Colon (tissue), 2 donors: ENCODE measurements around the gene NAV1.
"Not testable (repeated sequence)": the region's sequence is repeated elsewhere in the genome, so short reads cannot be mapped to it uniquely, and the experiment has no call there.

Experiments
- FAIRE-seq: peaks from 2 replicates; lab custom pipeline; 2012; peaks lifted over from hg19 to GRCh38; lab: Jason Lieb, UNC
- donor health status: control.
- donor health status: control.

NAV1 gene

GRCh38 chr1:201538612-201539551 lies at the start of gene NAV1:
Gene NAV1 (plus strand): TSS chr1:201539127. CDS start chr1:201622885, 83,758 bp downstream.
- no peak for FAIRE-seq

DNA sequence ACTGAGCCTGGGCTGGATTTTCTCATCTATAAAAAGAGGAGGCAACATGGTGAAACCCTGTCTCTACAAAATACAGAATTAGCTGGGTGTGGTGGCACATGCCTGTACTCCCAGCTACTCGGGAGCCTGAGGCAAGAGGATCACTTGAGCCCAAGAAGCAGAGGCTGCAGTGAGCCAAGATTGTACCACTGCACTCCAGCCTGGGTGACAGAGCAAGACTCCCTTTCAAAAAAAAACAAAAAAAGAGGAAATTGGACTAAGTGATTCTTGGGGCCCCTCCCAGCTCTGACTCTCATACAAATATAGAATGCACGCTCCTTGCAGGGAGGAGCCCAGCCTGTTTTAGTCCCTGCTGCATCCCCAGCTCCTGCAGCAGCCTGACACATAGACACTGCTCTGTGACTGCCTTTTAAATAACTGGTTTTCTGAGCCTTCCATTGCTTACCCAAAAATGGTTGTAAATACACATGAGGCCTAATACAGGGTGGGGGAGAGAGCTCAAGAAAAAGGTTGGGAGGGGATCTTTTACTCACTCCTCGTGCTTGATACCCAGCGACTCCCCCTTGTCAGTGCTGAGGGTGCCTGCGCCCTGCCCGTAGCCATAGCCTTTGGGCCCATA lies 49.2 kb upstream of the NAV1 start:
- FAIRE-seq = no peak

GRCh38 chr1:201490708-201491131 lies 48.2 kb upstream of the NAV1 start:
- no peak for FAIRE-seq

- FAIRE-seq = no peak
Measured at GRCh38 chr1:201491896-201492511, 46.9 kb upstream of the NAV1 start.

GRCh38 chr1:201493026-201493656 lies 45.8 kb upstream of the NAV1 start:
- not testable (repeated sequence) for FAIRE-seq

- no peak for FAIRE-seq
Measured at GRCh38 chr1:201493757-201494617, 44.9 kb upstream of the NAV1 start.

DNA sequence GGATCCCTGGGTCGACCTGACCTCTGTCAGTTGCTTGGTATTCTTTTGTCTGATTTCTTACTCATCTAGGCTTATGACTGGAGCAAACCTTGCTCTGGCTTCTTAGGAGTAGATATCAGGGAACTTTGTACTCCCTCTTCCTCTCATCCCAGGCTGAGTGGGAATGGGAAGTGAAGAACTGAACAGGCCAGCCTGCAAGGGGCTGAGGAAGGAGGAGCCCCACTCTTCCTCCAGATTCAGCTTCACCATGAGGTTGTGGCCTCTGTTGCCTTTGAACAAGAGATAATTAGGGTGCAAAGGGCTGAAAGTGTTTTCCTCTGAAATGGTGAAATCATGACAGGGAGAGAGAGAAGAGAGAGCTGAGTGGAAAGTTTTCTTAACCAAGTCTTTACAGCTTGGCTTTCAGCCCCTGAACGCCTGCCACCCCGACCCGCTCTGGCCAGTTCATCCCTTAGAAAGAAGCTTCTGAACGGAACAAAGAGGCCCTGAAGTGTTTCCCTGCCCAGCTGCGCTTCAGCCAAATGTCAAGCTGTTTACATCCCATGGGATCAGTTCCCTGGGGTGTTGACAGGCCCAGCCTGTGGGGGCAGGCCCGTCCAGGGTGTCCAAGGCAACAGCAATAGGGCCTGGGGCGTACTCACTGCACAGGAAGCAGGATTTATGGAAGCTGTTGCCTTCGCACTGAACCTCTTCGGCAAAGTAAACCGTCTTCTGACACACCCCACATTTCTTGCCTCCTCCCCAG lies 43.2 kb upstream of the NAV1 start:
- FAIRE-seq = no peak

DNA sequence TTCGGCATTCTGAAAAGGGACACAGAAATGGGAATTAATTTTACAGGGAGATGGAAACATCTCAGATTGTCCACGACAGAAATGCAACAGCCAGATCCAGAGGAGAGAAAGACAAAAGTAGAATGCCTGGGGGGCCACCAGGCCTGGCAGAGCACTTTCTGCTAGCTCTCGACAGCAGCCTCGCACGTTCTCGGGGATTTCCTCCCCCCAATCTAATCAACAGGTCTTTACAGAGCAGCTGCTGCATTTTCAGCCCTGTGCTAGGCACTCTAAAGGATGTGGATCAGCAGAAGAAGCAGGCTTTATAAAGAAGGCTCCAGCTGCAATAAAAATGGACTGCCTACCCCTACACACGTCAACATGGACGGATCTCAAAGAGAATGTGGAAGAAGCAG lies 42.6 kb upstream of the NAV1 start:
- no peak for FAIRE-seq

- no peak for FAIRE-seq
Measured at GRCh38 chr1:201497935-201498509, 40.9 kb upstream of the NAV1 start.

DNA sequence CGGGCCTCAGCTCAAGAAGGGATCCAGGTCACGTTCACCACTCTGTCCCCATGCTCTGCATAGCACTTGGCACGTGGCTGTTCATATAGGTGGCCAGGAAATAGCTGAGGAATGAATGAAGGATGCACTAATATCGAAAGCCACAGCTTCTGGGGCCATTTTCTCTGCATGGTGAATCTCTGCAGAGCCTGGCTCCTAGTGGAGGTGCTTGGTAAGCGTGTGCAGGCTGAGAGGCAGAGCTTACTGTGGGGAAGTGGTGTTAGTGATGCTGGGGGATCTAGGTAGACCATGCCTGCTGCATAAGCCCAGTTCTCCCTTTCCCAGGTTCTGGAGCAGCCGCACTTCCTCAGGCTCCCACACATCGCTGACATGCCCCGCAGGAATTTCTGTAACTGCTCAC lies 40.3 kb upstream of the NAV1 start:
- no peak for FAIRE-seq

GRCh38 chr1:201499191-201499590 lies 39.7 kb upstream of the NAV1 start:
- no peak for FAIRE-seq

DNA sequence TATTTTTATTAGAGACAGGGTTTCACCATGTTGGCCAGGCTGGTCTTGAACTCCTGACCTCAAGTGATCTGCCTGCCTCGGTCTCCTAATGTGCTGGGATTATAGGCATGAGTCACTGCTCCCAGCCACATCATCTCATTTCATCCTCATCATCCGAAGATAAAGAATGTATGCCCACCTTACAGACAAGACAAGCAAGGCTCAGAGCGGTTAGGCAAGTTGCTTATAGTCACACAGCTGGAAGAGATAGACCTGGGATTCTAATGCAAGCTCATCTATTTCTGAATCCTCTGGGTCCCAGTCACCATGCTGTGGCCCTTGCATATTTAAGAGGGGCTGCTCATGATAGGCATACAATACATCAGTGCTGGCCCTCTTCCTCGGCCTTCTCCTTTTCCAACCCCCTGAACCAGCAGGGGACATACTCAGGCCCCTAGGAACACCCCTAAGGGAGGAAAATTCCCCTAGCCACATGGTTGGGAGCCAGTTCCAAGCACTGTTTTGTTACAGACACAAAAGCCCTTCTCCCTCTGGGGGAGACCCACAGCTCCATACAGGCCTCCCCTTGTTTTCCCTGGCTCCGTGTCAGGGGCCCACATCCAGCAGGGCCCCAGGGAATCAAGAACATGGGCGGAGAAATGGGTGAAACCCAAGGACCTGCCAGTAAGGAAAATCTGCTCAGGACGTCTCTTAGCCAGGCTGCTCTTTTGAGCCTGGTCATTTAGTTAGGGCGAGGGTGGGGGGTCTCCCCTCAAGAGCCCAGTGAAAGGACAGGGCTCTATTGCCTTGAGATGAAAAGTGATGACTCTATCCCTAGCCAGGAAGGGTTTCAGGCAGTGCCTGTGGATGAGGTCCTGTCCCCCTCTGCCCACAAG lies 38.9 kb upstream of the NAV1 start:
- no peak for FAIRE-seq

DNA sequence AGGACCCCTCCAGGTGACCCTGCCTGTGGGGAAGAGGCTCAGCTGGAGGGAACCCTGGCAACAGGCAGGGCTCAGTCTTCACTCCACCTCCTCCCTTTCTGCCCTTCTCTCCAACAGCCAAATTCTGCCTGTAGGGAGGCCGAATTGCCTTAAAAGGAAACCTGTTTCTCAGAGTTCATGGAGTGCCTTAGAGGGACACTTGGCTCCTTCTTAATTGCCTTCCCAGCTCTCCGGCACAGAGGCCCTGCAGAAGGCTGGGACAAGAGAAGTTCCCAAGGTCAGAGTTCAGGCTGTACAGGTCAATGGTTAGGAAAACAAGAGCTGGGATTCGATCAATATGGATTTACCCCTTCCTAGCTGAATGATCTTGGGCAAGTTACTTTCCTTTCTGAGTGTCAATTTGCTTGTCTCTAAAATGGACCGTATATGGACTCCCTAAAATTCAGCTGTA lies 38.2 kb upstream of the NAV1 start:
- no peak for FAIRE-seq

GRCh38 chr1:201501144-201501543 lies 37.8 kb upstream of the NAV1 start:
- FAIRE-seq = no peak

- no peak for FAIRE-seq
Measured at GRCh38 chr1:201501812-201502510, 37.0 kb upstream of the NAV1 start.

DNA sequence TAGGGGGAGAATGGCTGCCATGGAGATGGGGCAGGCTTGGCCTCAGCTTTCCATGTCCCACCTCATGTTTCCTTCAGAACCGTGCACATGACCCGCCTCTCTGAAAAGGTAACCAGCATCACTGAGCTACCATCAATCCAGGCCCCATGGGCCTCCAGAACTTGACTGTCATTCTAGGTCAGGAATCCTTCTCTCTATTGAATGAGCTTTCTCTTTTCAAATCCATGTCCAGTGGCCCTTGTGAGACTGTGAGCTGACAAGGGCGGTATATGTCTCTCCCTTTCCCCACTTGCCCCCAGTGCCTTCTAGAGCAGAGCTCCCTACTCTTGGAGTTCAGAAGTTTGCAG lies 36.4 kb upstream of the NAV1 start:
- FAIRE-seq = no peak

DNA sequence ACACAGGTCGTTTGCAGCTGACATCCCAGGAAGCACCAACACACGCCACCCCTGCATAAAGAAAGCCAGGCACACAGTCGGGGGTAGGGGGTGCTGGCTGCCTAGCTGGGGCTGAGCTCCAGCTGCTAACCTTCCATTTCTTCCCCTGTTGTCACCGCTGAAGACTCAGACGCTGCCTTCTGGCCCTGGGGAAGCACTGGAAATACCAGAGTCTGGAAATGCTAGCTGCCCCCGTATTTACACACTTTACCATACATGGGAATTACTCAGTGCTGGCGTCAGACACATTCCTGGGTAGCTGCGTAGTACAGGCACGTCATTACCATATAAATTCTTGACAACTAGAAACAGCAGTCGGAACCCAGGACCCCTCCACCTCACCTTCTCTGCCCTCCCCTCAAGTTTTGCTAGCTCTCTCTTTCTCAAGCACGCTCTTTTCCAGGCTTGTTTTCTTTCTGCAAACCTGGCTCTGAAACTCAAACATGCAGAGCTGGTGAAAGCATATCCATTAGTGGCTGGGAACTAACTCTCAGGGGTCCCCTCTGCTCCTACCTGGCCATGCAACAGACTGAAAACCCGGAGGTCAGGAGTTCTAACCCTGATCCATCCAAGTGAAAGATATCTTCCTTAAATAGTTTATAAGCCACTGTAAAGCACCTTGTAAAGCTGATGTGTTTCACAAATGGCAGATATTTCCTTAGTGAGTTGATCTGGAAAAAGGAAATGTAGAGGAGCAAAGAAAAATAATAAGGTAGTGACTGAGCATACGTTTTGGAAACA lies 35.3 kb upstream of the NAV1 start:
- no peak for FAIRE-seq

GRCh38 chr1:201504179-201504631 lies 34.7 kb upstream of the NAV1 start:
- no peak for FAIRE-seq
